ENCODE measurements around the gene AOPEP.

The AOPEP gene

DNA sequence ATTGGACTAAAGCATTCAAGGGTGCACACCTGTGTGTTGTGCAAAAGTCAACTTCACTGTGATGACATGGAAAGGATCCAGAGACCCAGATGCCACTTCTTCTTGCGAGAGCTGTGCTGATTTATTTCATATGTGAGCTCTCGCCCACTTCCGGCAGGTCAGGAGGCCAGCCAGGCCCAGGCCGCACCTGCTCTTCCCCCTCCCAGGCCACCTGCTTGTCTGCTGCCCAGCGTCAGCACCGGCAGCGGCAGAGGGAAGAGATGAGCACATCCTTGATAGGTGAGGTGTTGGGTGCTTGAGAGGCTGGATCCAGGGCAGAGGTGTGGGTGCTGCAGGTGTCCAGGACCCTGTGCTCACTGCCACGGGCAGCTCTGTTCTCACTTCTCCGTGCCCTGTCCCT is 348.1 kb downstream of the AOPEP start:
- no peak for DNase-seq

DNA sequence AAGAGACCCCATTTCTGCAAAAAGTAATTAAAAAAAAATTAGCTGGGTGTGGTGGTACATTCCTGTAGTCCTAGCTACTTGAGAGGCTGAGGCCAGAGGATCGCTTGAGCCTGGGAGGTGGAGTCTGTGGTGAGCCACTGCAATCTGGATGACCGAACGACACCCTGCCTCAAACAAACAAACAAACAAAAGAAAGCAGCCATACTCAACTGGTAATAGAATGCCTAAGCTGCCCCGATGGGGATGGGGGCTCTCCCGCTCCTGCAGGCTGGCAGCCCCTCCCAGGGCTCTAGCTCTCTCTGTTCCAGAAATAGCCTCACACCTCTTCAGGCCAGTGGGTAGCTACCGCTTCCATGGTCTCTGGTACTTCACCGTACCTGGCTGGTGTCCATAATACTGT is 349.2 kb downstream of the AOPEP start:
- DNase-seq, result no peak

DNA sequence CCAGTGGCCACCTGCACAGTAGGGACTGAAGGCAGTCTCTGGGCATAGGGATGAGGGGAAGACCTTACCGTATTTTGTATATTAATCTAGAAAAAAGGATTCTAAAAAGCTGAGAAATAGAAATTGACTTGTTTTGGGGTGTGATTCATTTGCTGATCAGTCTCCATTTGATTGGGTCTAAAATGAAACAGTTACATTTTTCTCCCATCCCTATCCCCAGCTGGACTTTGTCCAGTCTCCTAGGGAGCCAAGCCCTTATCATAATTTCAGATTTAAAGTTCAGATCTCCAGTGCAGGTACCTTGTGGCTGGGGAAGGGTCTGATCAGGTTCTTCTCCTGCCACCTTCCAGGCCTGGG is 350.2 kb downstream of the AOPEP start:
- DNase-seq, result no peak

DNA sequence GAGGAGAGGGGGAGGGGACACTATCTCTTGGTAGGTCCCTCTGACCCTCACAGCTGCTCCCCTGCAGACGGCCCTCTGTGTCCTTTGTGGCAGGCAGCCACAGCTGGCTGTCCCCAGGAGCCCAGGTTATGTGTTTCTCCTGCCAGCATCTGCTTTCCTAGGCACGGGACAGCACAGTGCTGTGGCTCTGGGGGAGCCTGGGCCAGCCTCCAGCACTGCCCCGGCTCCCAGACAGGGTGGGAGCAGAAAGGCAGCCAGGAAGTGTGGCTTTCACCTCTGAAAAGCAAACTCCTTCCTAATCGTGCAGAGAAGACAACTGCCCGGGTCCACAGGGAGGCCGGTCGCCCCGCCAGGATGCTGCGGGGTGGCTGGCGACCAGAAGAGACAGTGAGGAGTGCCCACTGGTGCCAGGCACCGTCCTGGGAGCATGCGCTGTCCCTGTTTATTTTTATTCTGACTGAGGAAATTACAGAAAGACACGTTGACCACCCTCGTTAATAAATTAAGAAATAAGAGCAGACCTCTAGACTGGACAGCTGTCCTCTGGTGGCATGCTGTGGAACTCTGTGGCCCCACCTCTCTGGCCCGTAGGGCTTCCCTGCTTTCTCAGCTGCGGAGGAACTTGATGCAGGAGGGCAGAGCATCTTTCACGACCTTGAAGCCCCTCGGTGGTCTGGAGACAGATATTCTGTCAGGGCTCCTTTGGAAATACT is 350.7 kb downstream of the AOPEP start:
- DNase-seq, result no peak

DNA sequence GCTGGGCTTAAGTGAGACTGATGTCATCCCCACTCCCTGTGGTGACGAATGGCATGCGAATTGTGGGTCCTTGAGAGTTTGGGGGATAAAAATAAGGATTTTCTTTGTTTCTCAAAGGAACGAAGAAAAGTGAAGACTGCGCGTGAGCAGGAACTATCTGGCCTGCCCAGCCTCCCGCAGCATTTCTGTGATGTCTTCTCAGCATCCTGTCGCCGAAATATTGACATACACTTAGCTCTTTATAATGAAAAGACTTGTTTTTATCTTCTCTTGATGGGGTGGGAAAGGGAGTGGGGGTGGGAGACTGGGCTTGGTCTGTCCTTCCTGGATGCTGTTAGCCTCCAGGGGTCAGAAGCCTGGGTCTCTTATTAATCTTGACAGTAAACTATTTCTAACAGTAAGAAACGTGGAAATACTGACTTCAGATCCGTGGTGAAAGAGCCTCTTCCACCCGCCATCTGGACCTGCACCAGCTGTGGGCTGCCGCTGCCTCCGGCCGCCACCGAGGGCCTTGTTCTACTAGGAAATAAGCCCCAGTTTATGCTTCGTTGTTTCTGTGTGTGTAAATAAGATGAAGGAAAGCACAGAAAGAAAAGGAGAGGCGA is 351.4 kb downstream of the AOPEP start:
- no peak for DNase-seq

DNA sequence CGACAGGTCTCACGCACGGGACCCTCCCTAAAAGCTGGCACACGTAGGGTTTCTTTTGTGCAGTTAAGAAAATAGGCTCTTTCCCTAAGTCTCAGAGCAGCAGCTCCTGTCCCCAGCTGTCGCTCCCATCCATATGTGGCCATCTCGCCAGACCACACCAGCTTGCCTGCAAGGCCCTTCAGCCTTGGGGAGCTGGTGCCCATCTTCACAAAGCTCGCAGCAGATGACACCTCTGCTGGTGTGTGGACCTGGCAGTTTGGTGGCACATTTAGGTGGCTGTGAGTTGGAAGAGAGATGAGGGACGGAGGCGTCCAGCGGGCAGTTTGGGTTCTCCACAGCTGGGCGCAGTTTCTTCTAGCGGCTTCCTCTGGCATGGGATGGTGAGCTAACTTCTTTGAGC is 352.0 kb downstream of the AOPEP start:
- no peak for DNase-seq

DNA sequence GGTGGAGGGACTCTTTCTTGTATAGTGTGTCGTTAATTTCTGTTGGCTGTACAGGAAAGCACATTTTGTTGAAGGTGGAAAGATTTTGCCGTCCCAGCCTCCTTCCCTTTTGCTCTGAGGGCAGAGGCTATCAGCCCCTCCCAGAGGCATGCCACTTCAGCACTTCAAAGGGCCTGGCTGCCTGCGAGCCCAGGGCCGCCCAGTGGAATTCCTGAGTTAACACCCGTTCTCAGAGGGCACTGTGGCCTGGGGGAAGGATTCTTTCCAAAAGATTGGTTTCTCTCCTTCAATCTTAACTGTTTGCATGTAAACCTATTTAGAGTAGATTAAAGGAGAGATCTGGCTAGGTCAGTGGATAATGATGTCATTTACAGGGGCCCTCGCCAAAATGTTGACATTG is 352.4 kb downstream of the AOPEP start:
- no peak for DNase-seq

DNA sequence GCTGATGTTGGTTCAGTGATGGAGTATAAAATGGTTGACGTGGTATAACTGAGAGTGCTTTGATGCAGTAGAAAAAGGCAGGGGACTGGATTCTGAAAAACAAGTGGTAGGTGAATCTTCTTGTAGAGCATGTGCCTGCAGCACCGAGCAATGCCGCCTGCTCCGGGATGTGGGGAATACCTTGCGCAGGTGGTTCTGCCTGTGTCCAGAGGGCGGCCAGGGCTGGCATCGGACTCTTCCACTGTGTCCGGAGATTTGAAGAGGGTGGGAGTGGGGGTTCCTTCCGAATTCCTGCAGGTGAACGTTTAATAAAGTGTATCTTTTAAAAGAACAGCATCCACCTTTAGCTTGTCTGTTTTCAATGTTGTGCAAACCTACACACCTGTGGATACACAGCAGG is 353.0 kb downstream of the AOPEP start:
- no peak for DNase-seq

DNA sequence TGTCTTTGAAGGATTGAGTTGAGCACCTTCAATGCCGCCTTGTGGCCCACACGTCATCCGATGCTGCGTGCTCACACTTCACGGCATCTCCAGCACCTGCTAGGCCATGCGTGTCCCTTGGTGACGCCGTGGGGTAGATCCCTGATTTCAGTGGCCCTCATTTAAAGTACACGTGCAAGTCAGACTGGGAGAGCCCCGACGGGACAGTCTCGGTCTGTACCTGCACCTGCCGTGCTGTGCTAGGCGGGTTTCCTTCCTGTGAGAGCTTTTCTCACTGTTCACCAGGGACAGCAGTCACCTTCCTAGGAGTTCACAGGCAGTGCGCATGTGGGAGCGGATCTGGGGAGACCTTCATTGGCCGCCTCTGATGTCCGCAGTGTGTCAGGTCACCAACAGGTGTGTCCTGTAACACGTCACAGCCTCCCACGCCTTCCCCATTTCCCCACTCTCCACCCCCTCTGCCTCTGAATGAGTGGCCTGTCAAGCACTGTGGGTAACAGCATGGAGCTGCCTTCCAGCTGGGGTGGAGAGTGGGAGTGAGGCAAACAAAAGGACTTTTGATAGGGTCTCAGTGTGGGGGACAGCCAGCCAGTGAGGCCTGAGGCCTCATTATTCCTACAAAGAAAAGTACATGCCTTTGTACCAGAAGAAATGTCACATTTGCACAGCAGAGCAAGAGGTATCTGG is 354.6 kb downstream of the AOPEP start:
- DNase-seq, result no peak

DNA sequence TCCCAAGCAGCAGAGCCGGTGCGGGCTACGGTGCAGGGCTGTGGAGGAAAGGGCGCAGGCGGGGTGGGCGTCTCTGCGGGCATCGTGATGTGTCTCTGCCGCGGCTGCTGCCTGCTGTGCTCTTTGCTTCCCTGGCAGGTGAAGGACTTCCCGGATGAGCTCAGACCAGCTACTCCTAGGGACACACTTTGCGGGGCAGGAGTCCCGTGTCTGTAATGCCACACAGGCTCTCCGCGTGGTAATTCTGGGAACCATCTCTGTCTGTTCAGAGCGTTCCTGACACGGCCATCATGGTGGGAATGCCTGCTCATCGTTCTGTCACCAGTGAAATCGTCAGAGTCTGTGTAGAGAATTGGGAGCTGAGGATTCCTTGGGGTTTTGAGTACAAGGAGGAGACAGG is 355.5 kb downstream of the AOPEP start:
- no peak for DNase-seq

DNA sequence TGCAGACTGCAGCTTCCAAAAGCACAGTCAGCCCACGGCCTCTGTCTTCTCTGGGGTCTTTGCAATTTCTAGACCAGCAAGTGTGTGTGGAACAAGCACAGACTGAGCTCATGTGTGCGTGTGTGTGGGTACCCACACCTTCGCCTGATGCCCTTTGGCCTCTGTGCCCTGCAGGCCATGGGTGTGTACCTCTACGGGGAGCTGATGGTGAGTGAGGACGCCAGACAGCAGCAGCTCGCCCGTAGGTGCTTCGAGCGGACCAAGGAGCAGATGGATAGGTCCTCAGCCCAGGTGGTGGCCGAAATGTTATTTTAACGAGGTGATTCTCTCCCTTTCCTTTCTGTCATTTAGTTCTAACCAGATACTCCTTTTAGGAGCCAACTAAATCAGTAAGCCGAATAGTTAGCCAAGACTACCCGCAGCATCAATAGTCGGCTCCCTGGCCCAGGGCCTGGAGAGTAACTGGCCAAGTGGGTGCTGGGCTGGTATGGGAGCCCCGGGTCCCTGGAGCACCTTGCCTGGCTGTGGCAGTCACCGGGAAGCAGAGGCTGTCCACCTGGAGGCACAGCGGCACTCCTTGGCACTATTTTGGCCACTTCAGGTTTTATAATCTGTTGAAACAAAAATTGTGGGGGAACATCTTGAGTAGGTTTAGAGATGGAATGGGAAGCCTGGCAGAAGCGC is 356.0 kb downstream of the AOPEP start:
- DNase-seq, result no peak

DNA sequence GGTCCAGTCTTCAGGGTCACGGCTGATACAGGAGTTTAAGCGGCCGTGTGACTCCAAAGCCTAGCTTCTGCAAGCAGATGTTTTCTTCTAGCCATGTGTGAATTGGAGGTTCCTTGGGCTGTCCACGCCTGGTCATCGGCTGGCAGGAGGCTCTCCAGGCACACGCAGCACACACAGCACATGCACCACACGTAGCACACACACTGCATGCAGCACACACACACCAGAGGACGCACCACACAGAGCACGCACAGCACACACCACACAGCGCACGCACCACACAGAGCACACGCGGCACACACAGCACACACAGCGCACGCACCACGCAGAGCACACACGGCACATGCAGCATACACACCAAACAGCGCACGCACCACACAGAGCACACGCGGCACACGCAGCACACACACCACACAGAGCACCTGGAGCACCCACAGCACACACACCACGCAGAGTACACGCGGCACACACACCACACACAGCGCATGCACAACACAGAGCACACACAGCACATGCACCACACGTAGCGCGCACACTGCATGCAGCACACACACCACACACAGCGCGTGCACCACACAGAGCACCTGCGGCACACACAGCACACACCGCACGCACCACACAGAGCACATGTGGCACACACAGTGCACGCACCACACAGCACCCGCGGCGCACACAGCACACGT is 356.7 kb downstream of the AOPEP start:
- no peak for DNase-seq

DNA sequence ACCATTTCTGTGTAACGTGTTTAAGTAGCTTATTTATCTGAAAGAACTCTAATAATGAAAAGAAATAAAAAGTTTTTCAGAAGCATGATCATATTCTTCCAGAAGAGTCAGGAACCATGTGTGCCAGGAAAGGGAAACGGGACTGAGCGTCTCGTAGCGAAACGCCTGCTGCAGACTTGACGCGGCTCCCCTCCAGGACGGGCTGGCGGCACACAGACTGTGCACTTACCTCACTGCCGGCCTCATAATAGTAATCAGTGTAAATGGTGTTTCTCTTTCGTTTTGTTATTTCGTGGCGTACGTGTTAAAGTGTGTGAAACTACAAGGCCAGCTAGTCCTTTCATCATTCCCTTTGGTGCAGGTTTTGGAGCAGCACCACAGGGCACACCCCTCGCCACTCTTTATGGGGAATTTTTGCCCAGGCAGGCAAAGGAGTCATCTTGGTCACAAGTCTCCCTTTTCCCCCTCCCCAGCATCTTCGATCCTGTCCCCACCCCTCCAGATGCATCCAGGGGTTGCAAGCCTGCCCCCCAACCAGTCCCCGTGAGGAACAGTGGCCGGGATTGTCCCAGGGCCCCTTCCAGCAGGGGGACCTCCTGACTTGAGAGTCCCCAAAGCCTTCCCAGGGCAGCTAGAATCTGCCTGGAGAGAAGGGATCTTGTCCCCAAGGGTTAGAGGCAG is 357.9 kb downstream of the AOPEP start:
- no peak for DNase-seq

DNA sequence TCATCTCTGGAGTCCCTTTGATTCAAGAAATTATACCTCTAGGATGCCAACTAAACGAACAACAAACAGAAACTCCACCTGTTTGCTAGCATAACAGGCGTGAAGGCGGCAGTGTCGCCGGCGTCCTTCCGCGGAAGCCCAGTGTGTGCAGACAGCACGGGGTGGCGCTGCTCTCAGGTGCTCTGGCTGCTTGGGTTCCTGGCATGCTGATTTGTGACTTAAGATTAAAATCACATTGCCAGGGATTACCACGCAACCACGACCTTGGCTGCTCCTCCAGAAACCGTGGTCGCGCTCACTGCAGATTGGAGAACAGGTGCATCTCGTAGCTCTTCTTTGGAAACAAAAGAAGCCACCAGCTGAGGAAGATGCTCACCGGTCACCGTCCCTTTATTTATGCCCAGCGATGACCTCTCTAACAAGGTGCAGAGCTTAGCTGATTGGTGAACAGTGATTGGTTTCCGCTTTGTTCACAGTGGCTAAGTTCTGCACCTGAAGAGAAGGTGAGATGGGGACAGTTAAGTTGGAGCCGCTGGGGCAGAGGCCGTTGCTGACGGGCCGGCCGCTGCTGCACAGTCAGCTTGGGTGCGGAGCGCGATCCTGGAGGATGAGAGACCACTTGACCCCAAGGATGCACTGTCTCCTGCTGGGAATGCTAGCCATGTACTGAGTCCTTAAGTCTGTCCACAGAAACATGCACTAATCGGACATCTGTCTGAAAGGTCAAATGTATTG is 358.7 kb downstream of the AOPEP start:
- no peak for DNase-seq

DNA sequence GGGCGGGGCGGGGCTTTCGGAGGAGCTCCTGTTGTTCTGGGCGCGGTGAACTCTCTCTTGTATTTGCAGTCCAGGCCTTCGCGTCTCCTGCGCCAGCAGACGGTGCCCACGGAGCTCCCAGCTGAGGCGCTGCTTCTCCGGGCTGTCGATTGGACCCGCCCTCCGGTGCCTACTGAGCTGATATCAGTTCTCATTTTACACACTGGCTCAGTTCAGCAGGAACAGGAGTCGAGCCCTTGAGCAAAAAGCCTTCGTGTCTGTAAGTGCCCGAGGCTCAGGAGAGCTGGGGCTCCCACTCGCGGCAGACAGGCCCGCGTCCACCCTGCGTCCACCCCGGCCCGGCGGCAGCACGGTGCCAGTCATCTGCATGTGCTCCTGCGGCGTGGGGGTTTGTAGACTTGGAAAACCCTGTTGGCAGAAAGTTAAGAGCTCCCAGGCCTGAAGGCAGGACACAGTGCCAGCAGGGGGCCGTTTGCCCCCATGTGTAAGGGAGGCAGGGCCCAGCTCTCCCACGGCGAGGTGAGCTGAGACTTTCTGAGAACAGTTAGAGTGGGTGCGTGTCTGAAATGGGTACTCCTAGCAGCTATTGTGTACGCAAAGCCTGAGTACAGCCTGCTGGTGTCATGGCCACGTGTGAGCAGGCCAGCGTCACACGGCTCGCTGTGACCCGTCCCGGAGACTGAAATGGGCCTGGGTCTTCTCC is 359.5 kb downstream of the AOPEP start:
- DNase-seq, result no peak

DNA sequence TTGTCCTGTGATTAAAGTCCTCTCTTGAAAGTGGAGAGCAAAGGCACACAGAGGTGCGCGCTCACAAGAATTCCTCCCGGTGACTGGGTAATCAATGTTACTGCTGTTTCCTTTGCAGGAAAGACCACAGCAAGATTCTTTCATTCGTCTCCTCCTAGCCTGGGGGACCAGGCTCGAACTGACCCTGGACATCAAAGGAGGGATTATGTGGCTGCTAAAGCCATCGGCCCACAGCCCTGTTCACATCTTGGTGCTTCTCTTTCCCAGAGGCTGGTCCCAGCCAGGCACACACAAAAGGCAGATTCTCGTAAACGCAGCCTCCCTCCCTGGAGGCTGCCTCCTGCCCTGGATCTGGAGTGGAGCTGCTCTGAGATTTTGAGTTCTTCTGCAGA is 360.1 kb downstream of the AOPEP start:
- DNase-seq, result no peak

DNA sequence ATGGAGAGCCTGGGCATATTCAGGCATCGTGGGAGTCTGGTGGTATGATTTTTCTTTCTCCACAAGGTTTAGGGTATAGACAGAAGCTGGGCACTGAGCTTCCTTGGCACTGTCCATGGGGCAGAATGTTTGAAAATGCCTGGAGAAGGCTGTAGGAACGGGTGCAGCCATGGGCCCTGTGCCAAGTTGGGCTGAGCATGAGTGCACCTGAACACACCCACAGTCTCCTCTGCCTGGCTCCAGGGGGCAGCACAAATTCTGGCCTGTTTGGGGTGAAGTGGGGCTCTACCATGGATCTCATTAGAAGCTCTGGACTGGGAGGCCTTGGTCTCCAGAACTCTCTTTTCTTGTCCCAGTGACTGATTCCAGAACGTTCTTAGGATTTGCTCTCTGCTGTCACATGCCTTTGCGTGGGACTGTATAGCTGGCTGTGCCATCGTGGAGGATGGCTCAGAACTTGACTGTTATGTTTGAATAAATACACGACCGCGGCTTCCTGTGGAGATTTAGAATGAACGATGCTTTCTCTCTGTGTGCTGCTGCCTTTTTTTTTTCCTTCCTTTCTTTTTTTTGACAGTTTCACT is 361.3 kb downstream of the AOPEP start:
- no peak for DNase-seq

DNA sequence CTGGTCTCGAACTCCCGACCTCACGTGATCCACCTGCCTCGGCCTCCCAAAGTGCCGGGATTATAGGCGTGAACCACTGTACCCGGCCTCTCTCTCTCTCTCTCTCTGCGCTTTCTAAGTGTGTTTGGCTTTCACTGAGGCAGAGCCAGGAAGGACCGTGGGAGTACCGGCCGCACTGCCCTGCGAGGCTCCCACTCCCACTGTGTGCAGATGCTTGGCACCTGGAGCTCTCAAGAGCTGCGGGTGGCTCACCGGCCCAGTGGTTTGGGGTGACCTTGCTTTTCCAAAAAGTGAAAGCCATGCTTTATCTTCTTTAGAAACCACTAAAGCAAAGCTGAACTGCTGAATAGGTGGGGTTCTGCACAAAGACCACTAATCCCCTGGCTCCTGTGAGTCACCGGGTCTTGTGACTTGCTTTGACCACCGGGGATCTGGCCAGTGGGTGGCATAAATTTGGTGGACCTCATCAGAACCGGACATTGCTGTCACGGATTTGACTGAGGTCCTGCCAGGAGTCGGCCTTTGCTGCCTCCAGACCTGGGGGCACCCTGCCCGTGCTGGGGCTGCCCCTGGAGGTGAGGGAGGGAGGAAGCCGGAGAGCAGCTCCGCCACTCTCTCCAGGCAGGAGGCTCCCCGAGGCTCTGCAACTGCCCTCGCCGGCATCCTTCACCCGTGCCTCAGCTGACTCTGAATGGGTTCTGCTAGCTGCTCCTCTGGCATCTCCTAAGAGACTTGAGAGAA is 362.1 kb downstream of the AOPEP start:
- no peak for DNase-seq

DNA sequence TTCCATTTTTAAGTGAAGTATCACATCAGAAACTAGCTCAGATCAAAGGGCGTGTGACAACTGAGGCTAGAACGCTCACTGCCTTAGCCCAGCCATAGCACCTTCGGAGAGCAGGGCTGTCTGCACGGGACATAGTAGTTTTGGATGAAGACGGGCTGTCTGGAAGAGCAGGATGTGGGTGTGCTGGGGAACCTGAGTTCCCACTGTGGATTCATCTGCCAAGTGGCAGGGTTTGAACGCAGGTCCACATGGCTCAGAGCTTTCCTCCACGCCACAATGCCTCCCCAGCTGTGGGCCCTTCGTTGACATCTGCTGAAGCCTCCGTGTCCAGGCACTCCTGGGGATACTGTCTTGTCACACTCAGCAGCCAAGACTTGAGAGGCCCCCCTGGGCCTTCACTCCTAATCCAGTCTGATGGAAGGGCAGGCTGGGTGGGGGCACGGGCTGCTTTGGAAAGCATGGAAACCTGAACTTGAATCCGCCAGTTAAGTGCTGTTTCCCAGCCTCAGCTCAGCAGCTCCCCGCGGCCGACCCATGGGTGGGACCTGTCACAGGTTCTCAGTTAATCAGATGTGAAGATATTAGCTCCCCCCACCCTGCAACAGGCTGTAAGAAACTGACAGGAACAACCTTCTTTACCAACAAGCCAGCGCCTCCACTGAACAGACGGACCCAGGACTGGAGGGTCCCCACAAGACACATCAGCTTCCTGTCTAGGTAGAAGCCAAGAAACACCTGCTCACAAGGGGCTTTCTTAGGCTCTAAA is 362.9 kb downstream of the AOPEP start:
- DNase-seq, result no peak
